ENCODE data around the gene TLL2. TPM values are rescaled to one million over a fixed set of nuclear protein-coding genes. Genes with fewer than 3 reads are reported as not detected.

Gene TLL2
- total RNA-seq, 1 donor from 2014 or later, result not detected

GRCh38 chr10:96400465-96400864 lies 113.3 kb downstream of the TLL2 start:
- H3K27me3 Mint-ChIP-seq (ENCODE audit: unreplicated experiment), result peaks cover 72% of the 10 kb centered on the region
- no peaks in the 10 kb centered on the region for H3K36me3 Mint-ChIP-seq (ENCODE audit: unreplicated experiment)
- no peak for DNase-seq (ENCODE audit: extremely low spot score, unreplicated experiment)
- no peak overlapping the region for H3K27ac Mint-ChIP-seq (ENCODE audit: unreplicated experiment)
- no peaks in the 10 kb centered on the region for H3K9me3 Mint-ChIP-seq (ENCODE audit: unreplicated experiment)
- no peak overlapping the region for H3K4me3 Mint-ChIP-seq (ENCODE audit: unreplicated experiment)
- TF ChIP-seq CTCF (IDR thresholded peaks at IDR 0.05), result no peak
- H3K4me1 Mint-ChIP-seq (ENCODE audit: unreplicated experiment), result no peaks in the 10 kb centered on the region

GRCh38 chr10:96397902-96398301 lies 115.8 kb downstream of the TLL2 start:
- Mint-ChIP-seq H3K4me3 (ENCODE audit: unreplicated experiment) (no peak overlapping the region), H3K4me1 (ENCODE audit: unreplicated experiment) (no peaks in the 10 kb centered on the region), H3K27ac (ENCODE audit: unreplicated experiment) (no peak overlapping the region), H3K27me3 (ENCODE audit: unreplicated experiment) (peaks cover 72% of the 10 kb centered on the region), H3K9me3 (ENCODE audit: unreplicated experiment) (no peaks in the 10 kb centered on the region), H3K36me3 (ENCODE audit: unreplicated experiment) (no peaks in the 10 kb centered on the region)
- no peak for TF ChIP-seq CTCF (IDR thresholded peaks at IDR 0.05)
- DNase-seq (ENCODE audit: extremely low spot score, unreplicated experiment), result no peak

- DNase-seq (ENCODE audit: extremely low spot score, unreplicated experiment), result no peak
- Mint-ChIP-seq H3K27ac (ENCODE audit: unreplicated experiment) (no peak overlapping the region), H3K36me3 (ENCODE audit: unreplicated experiment) (no peaks in the 10 kb centered on the region), H3K27me3 (ENCODE audit: unreplicated experiment) (peaks cover 62% of the 10 kb centered on the region), H3K4me1 (ENCODE audit: unreplicated experiment) (no peaks in the 10 kb centered on the region), H3K4me3 (ENCODE audit: unreplicated experiment) (no peak overlapping the region), H3K9me3 (ENCODE audit: unreplicated experiment) (no peaks in the 10 kb centered on the region)
- peak; percentile 87 for TF ChIP-seq CTCF (IDR thresholded peaks at IDR 0.05)
These were observed 117.5 kb downstream of the TLL2 start for GRCh38 chr10:96395931-96396877.

GRCh38 chr10:96390460-96390864 lies 123.3 kb downstream of the TLL2 start:
- no peak overlapping the region for H3K27ac Mint-ChIP-seq (ENCODE audit: unreplicated experiment)
- H3K9me3 Mint-ChIP-seq (ENCODE audit: unreplicated experiment), result no peaks in the 10 kb centered on the region
- peaks cover 7% of the 10 kb centered on the region for H3K4me1 Mint-ChIP-seq (ENCODE audit: unreplicated experiment)
- TF ChIP-seq CTCF (IDR thresholded peaks at IDR 0.05), result no peak
- peaks cover 19% of the 10 kb centered on the region for H3K27me3 Mint-ChIP-seq (ENCODE audit: unreplicated experiment)
- H3K36me3 Mint-ChIP-seq (ENCODE audit: unreplicated experiment), result no peaks in the 10 kb centered on the region
- no peak for DNase-seq (ENCODE audit: extremely low spot score, unreplicated experiment)
- no peak overlapping the region for H3K4me3 Mint-ChIP-seq (ENCODE audit: unreplicated experiment)

GRCh38 chr10:96389785-96390184 lies 123.9 kb downstream of the TLL2 start:
- H3K27me3 Mint-ChIP-seq (ENCODE audit: unreplicated experiment), result peaks cover 17% of the 10 kb centered on the region
- H3K4me1 Mint-ChIP-seq (ENCODE audit: unreplicated experiment), result peaks cover 7% of the 10 kb centered on the region
- no peak for DNase-seq (ENCODE audit: extremely low spot score, unreplicated experiment)
- TF ChIP-seq CTCF (IDR thresholded peaks at IDR 0.05), result no peak
- no peaks in the 10 kb centered on the region for H3K36me3 Mint-ChIP-seq (ENCODE audit: unreplicated experiment)
- no peak overlapping the region for H3K27ac Mint-ChIP-seq (ENCODE audit: unreplicated experiment)
- no peaks in the 10 kb centered on the region for H3K9me3 Mint-ChIP-seq (ENCODE audit: unreplicated experiment)
- no peak overlapping the region for H3K4me3 Mint-ChIP-seq (ENCODE audit: unreplicated experiment)

All from osteocyte (in vitro differentiated cells).